Brain microvascular endothelial cell (primary cell): ENCODE results near the gene GRM7.

Source experiments
- DNase-seq: peaks from one replicate; pipeline ENCODE4 v3.0.0-alpha.2; 2020
- H3K27ac ChIP-seq: fragments of 250-450 bp; sonication (Bioruptor Pico); 2 replicates; pipeline ENCODE4 v1.5.1; 2020; ENCODE audit warnings: mild to moderate bottlenecking, moderate library complexity
- H3K27me3 ChIP-seq: fragments of 250-450 bp; sonication (Bioruptor Pico); replicated peaks from 2 replicates; pipeline ENCODE4 v1.5.1; 2020; ENCODE audit warnings: mild to moderate bottlenecking
- H3K36me3 ChIP-seq: fragments of 250-450 bp; sonication (Bioruptor Pico); replicated peaks from 2 replicates; pipeline ENCODE4 v1.5.1; 2020; ENCODE audit warnings: mild to moderate bottlenecking
- H3K4me3 ChIP-seq: 2 replicates; pipeline ENCODE4 v1.5.1; 2011; ENCODE audit warnings: low read depth, mild to moderate bottlenecking, control low read depth, low read length, moderate library complexity
- CTCF ChIP-seq: IDR thresholded peaks from 2 replicates; pipeline ENCODE4 v1.5.1; 2011; ENCODE audit warnings: low read depth, mild to moderate bottlenecking, moderate library complexity, low read length, control low read depth, inconsistent platforms; ENCODE audit errors: missing control alignments
- in situ Hi-C: cut with HindIII; loops from 2 replicates; pipeline ENCODE4 v1.10.0; 2017; ENCODE audit warnings: low sequenced_read_pairs, low pct_ligation_motif_present

GRM7 gene

GRCh38 chr3:7315037-7315436 lies 454.1 kb downstream of the GRM7 start:
- DNase-seq, result no peak
- in situ Hi-C loops, result no loop called here
- no peaks in the 10 kb centered on the region for H3K36me3 ChIP-seq
- TF ChIP-seq CTCF, result no peak
- no peak overlapping the region for H3K27ac ChIP-seq
- no peaks in the 10 kb centered on the region for H3K27me3 ChIP-seq
- no peak overlapping the region for H3K4me3 ChIP-seq

- Histone ChIP-seq H3K36me3 (no peaks in the 10 kb centered on the region), H3K27ac (no peak overlapping the region), H3K4me3 (no peak overlapping the region), H3K27me3 (no peaks in the 10 kb centered on the region)
- DNase-seq, result no peak
- in situ Hi-C loops, result no loop called here
- TF ChIP-seq CTCF, result no peak
Observed at GRCh38 chr3:7322957-7323669, 462.2 kb downstream of the GRM7 start.

- Histone ChIP-seq H3K36me3 (no peaks in the 10 kb centered on the region), H3K4me3 (no peak overlapping the region), H3K27me3 (no peaks in the 10 kb centered on the region), H3K27ac (no peak overlapping the region)
- no peak for DNase-seq
- no peak for TF ChIP-seq CTCF
- in situ Hi-C loops, result no loop called here
Observed at GRCh38 chr3:7328339-7328738, 467.4 kb downstream of the GRM7 start.

- no peak overlapping the region for H3K27ac ChIP-seq
- no peak for DNase-seq
- H3K4me3 ChIP-seq, result no peak overlapping the region
- no peak for TF ChIP-seq CTCF
- no peaks in the 10 kb centered on the region for H3K27me3 ChIP-seq
- in situ Hi-C loops, result no loop called here
- no peaks in the 10 kb centered on the region for H3K36me3 ChIP-seq
Observed at GRCh38 chr3:7332696-7333095, 471.8 kb downstream of the GRM7 start.

GRCh38 chr3:7333125-7333524 lies 472.2 kb downstream of the GRM7 start:
- TF ChIP-seq CTCF, result no peak
- no peaks in the 10 kb centered on the region for H3K27me3 ChIP-seq
- H3K4me3 ChIP-seq, result no peak overlapping the region
- no peaks in the 10 kb centered on the region for H3K36me3 ChIP-seq
- no peak for DNase-seq
- H3K27ac ChIP-seq, result no peak overlapping the region
- in situ Hi-C loops, result no loop called here

GRCh38 chr3:7340795-7341194 lies 479.9 kb downstream of the GRM7 start:
- no peak overlapping the region for H3K27ac ChIP-seq
- TF ChIP-seq CTCF, result no peak
- no peaks in the 10 kb centered on the region for H3K36me3 ChIP-seq
- no peaks in the 10 kb centered on the region for H3K27me3 ChIP-seq
- in situ Hi-C loops, result no loop called here
- H3K4me3 ChIP-seq, result no peak overlapping the region
- DNase-seq, result no peak
